Uterus (tissue), 4 donors: Measurements from ENCODE around the gene CRB1. TPM values are rescaled to one million over a fixed set of nuclear protein-coding genes. Genes with fewer than 3 reads are reported as not detected.

ENCODE experiments used
- DNase-seq, 2 donors: peaks; one replicate each; pipeline ENCODE4 v3.0.0-alpha.2; 2019 to 2020
- H3K27ac ChIP-seq, 2 donors: fragments of 200-600 bp; sonication (generic); 1 replicate in 1 of 2; 2 replicates in 1 of 2; pipeline ENCODE4 v1.5.1; 2016 to 2018
- H3K27me3 ChIP-seq, 2 donors: fragments of 200-600 bp; sonication (generic); one replicate each; pipeline ENCODE4 v1.5.1; 2018 to 2019; ENCODE audit warnings: control low read depth in 1 of 2
- H3K36me3 ChIP-seq, 2 donors: fragments of 200-600 bp; sonication (generic); one replicate each; pipeline ENCODE4 v1.5.1; 2019; ENCODE audit warnings: control low read depth in 1 of 2
- H3K4me1 ChIP-seq, 2 donors: fragments of 200-600 bp; sonication (generic); one replicate each; pipeline ENCODE4 v1.5.1; 2018 to 2019; ENCODE audit warnings: control low read depth in 1 of 2
- H3K4me3 ChIP-seq, 2 donors: fragments of 200-600 bp; sonication (generic); 1 replicate in 1 of 2; 2 replicates in 1 of 2; pipeline ENCODE4 v1.5.1; 2018 to 2019; ENCODE audit warnings: mild to moderate bottlenecking in 1 of 2
- H3K9me3 ChIP-seq, 2 donors: fragments of 200-600 bp; sonication (generic); one replicate each; pipeline ENCODE4 v1.5.1; 2019; ENCODE audit warnings: control low read depth in 1 of 2
- POLR2A ChIP-seq, 2 donors: fragments of 450-650 bp; IDR thresholded peaks; one replicate each; pipeline ENCODE4 v1.6.1; 2016; ENCODE audit warnings: antibody characterized with exemption in 2 of 2, mild to moderate bottlenecking in 1 of 2, moderate library complexity in 1 of 2
- intact Hi-C: fragments of 100-400 bp; cut with DNase I; formaldehyde crosslinking; loops from one replicate; pipeline ENCODE4 v1.15.1; 2023; ENCODE audit warnings: low total_unique reads
- total RNA-seq, 4 donors: library from RNA; depleted of rRNA in 3 of 4; stranded (reverse); fragments of >200 nt in 3 of 4; gene quantifications; one replicate each; pipeline versions ENCODE4 v1.1.0 to v1.2.4, GENCODE V29; 2014 to 2023
- TF ChIP-seq, protein P1 (sequence below), 4 experiments: fragments of 200-600 bp in 2 of 4; fragments of 450-650 bp in 2 of 4; sonication (generic) in 2 of 4; IDR thresholded peaks; one replicate each; pipeline ENCODE4 v1.5.1; 2016 to 2019; ENCODE audit warnings: antibody characterized with exemption in 4 of 4, mild to moderate bottlenecking in 2 of 4, moderate library complexity in 1 of 4
- donor health status: DM: yes; HTN: yes; CAD: no.

The CRB1 gene
- total RNA-seq, 4 donors from 2014 or later, result 0.55 to 1.0 TPM; not detected in 2

DNA sequence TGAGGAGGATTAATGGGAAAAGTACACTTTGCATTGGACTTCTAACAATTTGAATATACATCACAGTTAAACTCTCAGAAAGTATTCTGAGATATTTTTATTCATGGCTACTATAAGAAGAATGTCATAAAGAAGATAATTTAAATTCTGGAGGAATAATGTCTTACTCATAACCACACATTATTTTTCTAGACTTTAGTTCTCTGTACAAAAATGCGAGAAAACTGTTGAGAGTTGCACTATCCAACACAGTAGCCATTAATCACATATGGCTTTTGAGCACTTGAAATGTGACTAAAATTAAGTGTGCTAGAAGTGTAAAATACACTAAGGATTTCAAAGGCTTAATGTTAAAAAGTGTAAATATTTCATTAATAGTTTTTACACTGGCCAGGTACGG, 53.8 kb downstream of the CRB1 start:
- intact Hi-C loops, result no loop called here
- Histone ChIP-seq H3K4me1 (no peaks in the 10 kb centered on the region), H3K4me3 (no peak overlapping the region), H3K9me3 (no peaks in the 10 kb centered on the region), H3K27ac (no peak overlapping the region), H3K27me3 (no peaks in the 10 kb centered on the region), H3K36me3 (no peaks in the 10 kb centered on the region)
- no peak for DNase-seq
- TF ChIP-seq POLR2A (IDR thresholded peaks at IDR 0.05), result no peak

DNA sequence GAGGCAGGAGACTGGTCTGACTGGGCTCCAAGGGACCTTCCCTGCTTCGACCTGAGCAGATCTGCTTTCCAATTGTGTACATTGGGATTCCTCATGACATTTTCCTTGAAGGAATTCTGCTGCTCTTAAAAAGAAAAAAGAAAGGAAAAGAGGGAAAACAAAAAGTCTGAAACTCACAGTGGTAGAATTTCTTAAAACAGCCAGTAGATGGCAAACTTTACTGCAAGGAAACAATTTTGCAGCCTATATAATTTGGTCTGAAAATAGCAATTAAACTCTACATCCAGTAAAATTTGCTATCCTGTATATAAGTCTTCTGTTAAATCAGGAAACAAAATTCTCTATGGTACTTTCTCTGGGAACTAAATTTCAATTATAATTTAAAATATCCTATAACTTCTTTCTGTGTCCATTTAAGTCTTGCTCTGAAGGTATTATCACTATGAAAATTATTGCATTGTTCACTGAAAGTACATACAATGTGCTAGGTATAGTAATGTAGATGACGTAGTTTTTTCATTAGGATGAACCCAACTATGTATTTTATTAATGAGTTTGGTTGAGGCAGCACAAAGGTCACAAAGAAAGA, 59.8 kb downstream of the CRB1 start:
- Histone ChIP-seq H3K4me3 (no peak overlapping the region), H3K27me3 (no peaks in the 10 kb centered on the region), H3K9me3 (no peaks in the 10 kb centered on the region), H3K36me3 (no peaks in the 10 kb centered on the region), H3K27ac (no peak overlapping the region), H3K4me1 (no peaks in the 10 kb centered on the region)
- intact Hi-C loops, result no loop called here
- no peak for TF ChIP-seq POLR2A (IDR thresholded peaks at IDR 0.05)
- TF ChIP-seq, protein P1, sequence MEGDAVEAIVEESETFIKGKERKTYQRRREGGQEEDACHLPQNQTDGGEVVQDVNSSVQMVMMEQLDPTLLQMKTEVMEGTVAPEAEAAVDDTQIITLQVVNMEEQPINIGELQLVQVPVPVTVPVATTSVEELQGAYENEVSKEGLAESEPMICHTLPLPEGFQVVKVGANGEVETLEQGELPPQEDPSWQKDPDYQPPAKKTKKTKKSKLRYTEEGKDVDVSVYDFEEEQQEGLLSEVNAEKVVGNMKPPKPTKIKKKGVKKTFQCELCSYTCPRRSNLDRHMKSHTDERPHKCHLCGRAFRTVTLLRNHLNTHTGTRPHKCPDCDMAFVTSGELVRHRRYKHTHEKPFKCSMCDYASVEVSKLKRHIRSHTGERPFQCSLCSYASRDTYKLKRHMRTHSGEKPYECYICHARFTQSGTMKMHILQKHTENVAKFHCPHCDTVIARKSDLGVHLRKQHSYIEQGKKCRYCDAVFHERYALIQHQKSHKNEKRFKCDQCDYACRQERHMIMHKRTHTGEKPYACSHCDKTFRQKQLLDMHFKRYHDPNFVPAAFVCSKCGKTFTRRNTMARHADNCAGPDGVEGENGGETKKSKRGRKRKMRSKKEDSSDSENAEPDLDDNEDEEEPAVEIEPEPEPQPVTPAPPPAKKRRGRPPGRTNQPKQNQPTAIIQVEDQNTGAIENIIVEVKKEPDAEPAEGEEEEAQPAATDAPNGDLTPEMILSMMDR (IDR thresholded peaks at IDR 0.05), result peak in 3 of 4 experiments; percentile 11 to 15 (median 13)
- DNase-seq, result no peak

DNA sequence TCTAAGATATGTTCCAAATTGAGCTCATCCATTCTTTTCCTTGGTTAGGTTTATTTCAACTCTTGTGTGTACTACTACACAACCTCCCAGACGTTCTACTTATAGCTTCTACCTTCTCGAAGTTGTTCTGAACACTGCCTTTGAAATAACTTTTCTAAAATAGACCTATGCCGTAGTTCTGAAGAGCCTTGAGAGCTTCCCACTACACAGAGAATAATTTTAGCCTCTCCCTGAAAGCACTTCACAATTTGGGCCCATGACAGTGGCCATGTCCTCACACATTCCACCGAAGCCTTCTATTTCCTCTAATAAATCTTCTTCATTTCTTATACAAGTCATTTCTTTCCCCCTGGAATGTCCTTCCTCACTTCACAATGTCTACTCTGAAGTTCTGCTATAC, 62.2 kb downstream of the CRB1 start:
- no peak overlapping the region for H3K4me3 ChIP-seq
- H3K27me3 ChIP-seq, result no peaks in the 10 kb centered on the region
- no peaks in the 10 kb centered on the region for H3K9me3 ChIP-seq
- no peaks in the 10 kb centered on the region for H3K36me3 ChIP-seq
- no peak overlapping the region for H3K27ac ChIP-seq
- intact Hi-C loops, result no loop called here
- DNase-seq, result no peak
- TF ChIP-seq POLR2A (IDR thresholded peaks at IDR 0.05), result no peak
- TF ChIP-seq, protein P1 (IDR thresholded peaks at IDR 0.05), result no peak
- H3K4me1 ChIP-seq, result no peaks in the 10 kb centered on the region

DNA sequence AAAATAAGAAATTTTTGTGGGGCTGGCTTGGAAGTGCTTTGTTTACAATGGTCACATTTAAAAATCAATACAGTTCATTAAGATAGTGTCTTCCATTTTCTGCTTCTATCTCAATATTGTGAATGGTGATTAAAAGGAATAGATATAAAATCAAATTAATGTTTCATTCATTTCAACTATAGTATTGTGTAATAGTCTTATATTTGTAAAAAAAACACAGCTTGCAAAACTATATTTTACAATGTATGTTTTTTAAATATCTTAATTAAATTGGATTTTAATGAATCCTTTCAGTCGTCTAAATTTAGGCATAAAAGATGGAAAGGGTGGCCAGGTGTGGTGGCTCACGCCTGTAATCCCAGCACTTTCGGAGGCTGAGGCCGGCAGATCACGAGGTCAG, 63.5 kb downstream of the CRB1 start:
- no peaks in the 10 kb centered on the region for H3K4me1 ChIP-seq
- intact Hi-C loops, result no loop called here
- TF ChIP-seq POLR2A (IDR thresholded peaks at IDR 0.05), result no peak
- TF ChIP-seq, protein P1 (IDR thresholded peaks at IDR 0.05), result no peak
- H3K36me3 ChIP-seq, result no peaks in the 10 kb centered on the region
- H3K27ac ChIP-seq, result no peak overlapping the region
- no peaks in the 10 kb centered on the region for H3K27me3 ChIP-seq
- DNase-seq, result no peak
- no peaks in the 10 kb centered on the region for H3K9me3 ChIP-seq
- H3K4me3 ChIP-seq, result no peak overlapping the region

DNA sequence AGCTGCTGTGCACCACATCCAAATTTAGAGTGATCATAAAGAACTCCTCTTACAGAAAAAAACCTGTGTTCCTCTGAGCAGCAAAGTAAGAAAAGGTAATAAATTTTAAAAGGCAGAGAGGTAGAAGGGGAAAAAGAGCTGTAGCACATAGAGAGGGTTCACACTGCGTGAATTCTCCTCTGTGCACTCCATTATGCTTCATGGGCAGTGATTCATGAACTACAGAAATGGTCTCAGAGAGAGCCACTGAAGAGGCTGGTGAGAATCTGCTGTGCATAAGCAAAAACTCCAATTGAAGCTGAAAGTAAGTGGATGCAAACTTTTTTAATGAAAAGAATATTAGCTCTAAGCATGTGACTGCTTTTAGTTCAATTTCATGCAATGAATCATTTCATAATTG, 65.0 kb downstream of the CRB1 start:
- Histone ChIP-seq H3K9me3 (no peaks in the 10 kb centered on the region), H3K27me3 (no peaks in the 10 kb centered on the region), H3K4me1 (no peaks in the 10 kb centered on the region), H3K27ac (no peak overlapping the region), H3K4me3 (no peak overlapping the region), H3K36me3 (no peaks in the 10 kb centered on the region)
- no peak for DNase-seq
- TF ChIP-seq, protein P1 (IDR thresholded peaks at IDR 0.05), result no peak
- TF ChIP-seq POLR2A (IDR thresholded peaks at IDR 0.05), result no peak
- intact Hi-C loops, result no loop called here

DNA sequence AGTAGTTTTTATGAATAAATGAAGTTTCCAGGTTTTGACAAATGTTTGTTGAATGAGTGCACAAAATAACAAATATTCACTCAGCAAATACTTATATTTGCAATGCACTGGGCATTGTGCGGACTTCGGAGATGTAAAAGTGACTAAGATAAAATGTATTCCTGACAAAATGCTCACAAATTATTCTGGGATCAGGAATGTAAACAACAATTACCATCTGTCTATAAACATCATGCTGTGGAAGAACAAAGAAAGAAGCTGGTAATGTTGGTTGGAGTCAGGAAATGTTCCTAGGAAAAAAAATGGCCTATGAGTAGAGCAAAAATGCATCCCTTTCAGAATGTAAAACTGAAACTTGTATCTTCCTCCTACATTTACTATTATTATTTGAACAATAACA, 68.5 kb downstream of the CRB1 start:
- intact Hi-C loops, result no loop called here
- H3K27me3 ChIP-seq, result no peaks in the 10 kb centered on the region
- no peaks in the 10 kb centered on the region for H3K9me3 ChIP-seq
- no peaks in the 10 kb centered on the region for H3K4me1 ChIP-seq
- DNase-seq, result no peak
- no peak overlapping the region for H3K27ac ChIP-seq
- H3K4me3 ChIP-seq, result no peak overlapping the region
- H3K36me3 ChIP-seq, result no peaks in the 10 kb centered on the region
- TF ChIP-seq, protein P1 (IDR thresholded peaks at IDR 0.05), result no peak
- TF ChIP-seq POLR2A (IDR thresholded peaks at IDR 0.05), result no peak
